Activated gamma-delta T cell (primary cell): ENCODE data around the gene TRAF2.
A peak's percentile ranks its signal among the peaks of the same experiment; 100 is the strongest.

Source experiments
- DNase-seq: peaks from one replicate; lab custom pipeline; 2025; lab: John Stamatoyannopoulos, UW

TRAF2 gene

GRCh38 chr9:136937186-136938001, 51.1 kb downstream of the TRAF2 start:
- DNase-seq = no peak

GRCh38 chr9:136939431-136939995, 53.2 kb downstream of the TRAF2 start:
- DNase-seq = no peak

GRCh38 chr9:136939996-136940525, 53.7 kb downstream of the TRAF2 start:
- no peak for DNase-seq

- no peak for DNase-seq
Observed at GRCh38 chr9:136940526-136941230, 54.4 kb downstream of the TRAF2 start.

GRCh38 chr9:136941231-136942111, 55.2 kb downstream of the TRAF2 start:
- DNase-seq = no peak

GRCh38 chr9:136942112-136942880, 56.0 kb downstream of the TRAF2 start:
- no peak for DNase-seq

DNA sequence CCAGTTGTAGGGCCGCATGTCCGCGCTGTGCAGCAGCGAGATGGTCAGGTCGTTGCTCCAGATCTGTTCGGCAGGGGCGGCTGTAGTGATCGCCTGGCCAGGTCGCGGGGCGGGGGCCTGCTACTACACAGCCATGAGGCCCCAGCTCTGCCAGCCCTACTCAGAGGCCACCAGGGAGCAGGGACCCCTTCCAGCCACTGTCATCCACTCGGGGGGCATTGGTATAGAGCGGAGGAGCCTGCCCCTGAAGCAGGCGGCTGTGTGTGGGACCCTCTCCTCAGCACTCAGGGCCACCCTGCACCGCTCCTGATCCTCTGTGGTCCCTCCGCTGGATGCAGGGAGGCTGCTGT, 56.5 kb downstream of the TRAF2 start:
- no peak for DNase-seq

DNA sequence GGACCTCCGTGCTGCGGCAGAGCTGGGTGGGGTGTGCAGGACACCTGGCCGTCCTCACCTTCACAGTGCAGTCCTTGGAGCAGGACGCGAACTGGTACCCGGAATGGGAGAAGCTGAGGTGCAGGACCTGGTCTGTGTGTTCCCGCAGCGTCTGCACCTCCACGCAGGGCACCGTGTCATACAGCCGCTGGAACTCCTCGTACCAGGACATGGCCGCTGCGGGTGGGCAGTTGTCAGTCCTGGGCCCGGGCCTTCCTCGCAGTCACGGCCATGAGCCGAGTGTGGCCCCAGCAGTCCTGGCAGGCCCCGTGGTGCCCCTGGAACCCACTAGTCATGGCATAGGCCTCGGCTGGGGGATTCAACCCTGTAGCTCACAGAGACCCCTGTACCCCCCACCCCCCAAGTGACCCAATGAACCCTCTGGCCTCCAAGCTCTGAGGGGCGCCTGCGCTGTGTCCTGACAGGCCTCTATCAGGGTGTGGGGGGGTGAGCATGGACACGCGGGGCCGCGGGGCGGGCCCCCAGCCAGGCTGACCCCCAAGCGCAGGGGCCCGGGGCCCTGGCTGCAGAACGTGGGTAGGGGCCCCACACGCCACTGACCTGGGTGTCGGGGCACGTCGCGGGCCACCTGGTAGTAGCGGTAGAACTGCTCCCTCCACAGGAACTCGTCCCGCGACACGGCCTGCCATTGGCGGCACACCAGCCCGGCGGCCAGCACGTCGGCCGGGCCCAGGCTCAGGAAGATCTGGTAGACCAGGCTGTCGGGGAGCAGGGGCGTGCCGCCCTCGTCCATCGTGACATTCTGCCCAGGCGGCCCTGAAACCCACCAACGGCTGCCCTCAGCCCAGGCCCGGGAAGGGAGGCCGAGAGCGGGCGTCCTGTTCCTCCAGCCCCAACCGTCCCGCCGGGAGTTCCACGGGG, 57.2 kb downstream of the TRAF2 start:
- no peak for DNase-seq

- peak; percentile 57 for DNase-seq
Observed at GRCh38 chr9:136944212-136944518, 57.8 kb downstream of the TRAF2 start.

GRCh38 chr9:136944519-136945332, 58.4 kb downstream of the TRAF2 start, which contains the start of the genes C8G and FBXW5:
TSS of gene C8G (plus strand) at chr9:136945243. CDS start at chr9:136945321, 78 bp downstream.
TSS of gene FBXW5 (minus strand) at chr9:136944738. CDS start at chr9:136944083, 655 bp downstream.
- peak; percentile 95 for DNase-seq

GRCh38 chr9:136945333-136946227, 59.3 kb downstream of the TRAF2 start:
- DNase-seq = no peak

- DNase-seq = no peak
Observed at GRCh38 chr9:136946228-136947027, 60.1 kb downstream of the TRAF2 start.

DNA sequence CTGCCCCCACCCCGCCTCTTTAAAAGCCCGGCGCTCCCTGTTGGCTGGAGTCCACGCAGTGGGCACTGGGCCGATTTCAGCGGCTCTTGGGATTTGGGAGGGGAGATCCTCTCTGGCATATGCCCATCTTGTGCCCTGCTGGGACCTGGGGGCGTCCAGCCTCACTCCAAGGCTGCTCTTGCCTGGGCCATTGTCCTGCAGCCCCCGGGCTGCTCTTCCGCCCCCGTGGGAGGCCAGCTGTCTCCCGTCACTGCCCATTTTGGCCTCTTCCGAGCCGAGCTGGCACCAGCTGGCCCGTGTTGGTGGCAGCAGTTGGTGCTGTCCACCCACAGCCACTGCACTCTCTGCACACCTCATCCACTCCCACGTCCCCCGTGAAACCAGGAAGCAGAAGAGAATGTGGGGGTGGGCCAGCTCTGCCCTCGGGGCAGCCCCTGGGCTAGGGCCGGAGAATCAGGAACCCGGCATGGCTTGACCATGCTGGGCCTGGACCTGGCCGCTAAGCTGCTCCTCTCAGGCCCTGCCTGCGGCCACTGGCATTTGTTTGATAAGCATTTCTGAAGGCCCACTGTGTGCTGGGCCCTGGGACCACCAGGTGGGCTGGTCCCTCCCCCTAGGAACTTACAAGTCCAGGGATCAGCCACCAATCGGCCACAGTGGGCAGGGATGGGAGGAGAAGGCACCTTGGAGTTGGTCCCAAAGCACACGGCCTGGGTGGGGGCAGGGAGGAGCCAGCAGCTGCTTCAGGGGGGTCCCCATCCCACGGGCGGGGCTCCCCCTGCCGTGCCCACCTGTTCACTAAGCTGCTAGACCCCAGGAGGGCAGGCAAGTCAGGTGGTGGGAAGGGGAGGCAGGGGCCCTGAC, 60.9 kb downstream of the TRAF2 start:
- DNase-seq = no peak

- no peak for DNase-seq
Observed at GRCh38 chr9:136947955-136948510, 61.7 kb downstream of the TRAF2 start.

DNA sequence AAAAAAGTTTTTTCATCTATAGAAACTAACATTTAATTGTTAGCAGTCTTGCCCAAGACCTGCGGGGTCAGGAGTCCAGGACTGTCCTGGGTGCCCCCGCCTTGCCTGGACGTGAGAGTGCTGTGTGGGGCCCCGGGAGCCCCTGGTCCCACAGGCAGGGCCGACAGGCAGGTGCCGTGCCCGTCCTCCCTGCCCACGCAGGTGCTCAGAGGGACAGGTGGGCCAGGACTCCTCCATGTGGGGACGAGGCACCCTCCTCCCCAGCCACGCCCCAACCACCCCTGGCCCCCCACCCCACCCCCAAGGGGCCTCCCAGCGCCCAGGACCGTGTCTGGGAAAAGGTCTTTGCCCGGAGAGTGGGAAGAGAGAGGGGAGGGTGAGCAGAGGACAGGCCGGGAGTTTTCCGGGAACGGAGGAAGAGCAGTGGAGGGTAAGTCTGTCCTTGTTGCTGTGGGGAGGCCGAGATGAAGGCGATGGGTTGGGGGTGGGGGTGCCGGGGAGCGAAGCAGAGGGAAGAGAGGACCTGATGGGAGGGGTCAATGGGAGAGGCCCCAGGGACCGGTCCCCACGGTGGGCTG, 63.0 kb downstream of the TRAF2 start:
- DNase-seq = no peak
